Activated naive CD4-positive, alpha-beta T cell treated with anti-CD3 and anti-CD28 coated beads for 36 hours (primary cell): ENCODE data around the gene FUT4. TPM values are rescaled to one million over a fixed set of nuclear protein-coding genes. Genes with fewer than 3 reads are reported as not detected.
"Not testable (repeated sequence)": the region's sequence is repeated elsewhere in the genome, so short reads cannot be mapped to it uniquely, and the experiment has no call there.

Source experiments
- CTCF ChIA-PET: fragments of 350-600 bp; sonication (Branson Sonifier 250); formaldehyde crosslinking; loops from one replicate; lab custom pipeline; 2021; ENCODE audit warnings: antibody characterized with exemption; lab: Charles Lee
- DNase-seq: peaks from one replicate; pipeline ENCODE4 v3.0.0-alpha.2; 2020
- H3K27ac Mint-ChIP-seq: one replicate; pipeline ENCODE4 v1.8.0; 2021; ENCODE audit warnings: mild to moderate bottlenecking, mixed read lengths
- H3K27me3 Mint-ChIP-seq: one replicate; pipeline ENCODE4 v1.8.0; 2021; ENCODE audit warnings: low read depth, mixed read lengths
- H3K36me3 Mint-ChIP-seq: one replicate; pipeline ENCODE4 v1.8.0; 2021; ENCODE audit warnings: low read depth, mixed read lengths
- H3K4me1 Mint-ChIP-seq: one replicate; pipeline ENCODE4 v1.8.0; 2021; ENCODE audit warnings: low read depth, mixed read lengths
- H3K4me3 Mint-ChIP-seq: one replicate; pipeline ENCODE4 v1.8.0; 2021; ENCODE audit warnings: mild to moderate bottlenecking, moderate library complexity, mixed read lengths
- H3K9me3 Mint-ChIP-seq: one replicate; pipeline ENCODE4 v1.8.0; 2021; ENCODE audit warnings: mixed read lengths
- intact Hi-C: fragments of 100-400 bp; cut with micrococcal nuclease; formaldehyde crosslinking; loops from one replicate; pipeline ENCODE4 v1.15.1; 2023
- total RNA-seq, 2 experiments: library from RNA; stranded (reverse); gene quantifications; one replicate each; pipeline ENCODE4 v1.2.3, GENCODE V29; 2021

Gene FUT4, protein sequence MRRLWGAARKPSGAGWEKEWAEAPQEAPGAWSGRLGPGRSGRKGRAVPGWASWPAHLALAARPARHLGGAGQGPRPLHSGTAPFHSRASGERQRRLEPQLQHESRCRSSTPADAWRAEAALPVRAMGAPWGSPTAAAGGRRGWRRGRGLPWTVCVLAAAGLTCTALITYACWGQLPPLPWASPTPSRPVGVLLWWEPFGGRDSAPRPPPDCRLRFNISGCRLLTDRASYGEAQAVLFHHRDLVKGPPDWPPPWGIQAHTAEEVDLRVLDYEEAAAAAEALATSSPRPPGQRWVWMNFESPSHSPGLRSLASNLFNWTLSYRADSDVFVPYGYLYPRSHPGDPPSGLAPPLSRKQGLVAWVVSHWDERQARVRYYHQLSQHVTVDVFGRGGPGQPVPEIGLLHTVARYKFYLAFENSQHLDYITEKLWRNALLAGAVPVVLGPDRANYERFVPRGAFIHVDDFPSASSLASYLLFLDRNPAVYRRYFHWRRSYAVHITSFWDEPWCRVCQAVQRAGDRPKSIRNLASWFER
- total RNA-seq = 1 to 10 TPM; 2.8 to 2.9 TPM

DNA sequence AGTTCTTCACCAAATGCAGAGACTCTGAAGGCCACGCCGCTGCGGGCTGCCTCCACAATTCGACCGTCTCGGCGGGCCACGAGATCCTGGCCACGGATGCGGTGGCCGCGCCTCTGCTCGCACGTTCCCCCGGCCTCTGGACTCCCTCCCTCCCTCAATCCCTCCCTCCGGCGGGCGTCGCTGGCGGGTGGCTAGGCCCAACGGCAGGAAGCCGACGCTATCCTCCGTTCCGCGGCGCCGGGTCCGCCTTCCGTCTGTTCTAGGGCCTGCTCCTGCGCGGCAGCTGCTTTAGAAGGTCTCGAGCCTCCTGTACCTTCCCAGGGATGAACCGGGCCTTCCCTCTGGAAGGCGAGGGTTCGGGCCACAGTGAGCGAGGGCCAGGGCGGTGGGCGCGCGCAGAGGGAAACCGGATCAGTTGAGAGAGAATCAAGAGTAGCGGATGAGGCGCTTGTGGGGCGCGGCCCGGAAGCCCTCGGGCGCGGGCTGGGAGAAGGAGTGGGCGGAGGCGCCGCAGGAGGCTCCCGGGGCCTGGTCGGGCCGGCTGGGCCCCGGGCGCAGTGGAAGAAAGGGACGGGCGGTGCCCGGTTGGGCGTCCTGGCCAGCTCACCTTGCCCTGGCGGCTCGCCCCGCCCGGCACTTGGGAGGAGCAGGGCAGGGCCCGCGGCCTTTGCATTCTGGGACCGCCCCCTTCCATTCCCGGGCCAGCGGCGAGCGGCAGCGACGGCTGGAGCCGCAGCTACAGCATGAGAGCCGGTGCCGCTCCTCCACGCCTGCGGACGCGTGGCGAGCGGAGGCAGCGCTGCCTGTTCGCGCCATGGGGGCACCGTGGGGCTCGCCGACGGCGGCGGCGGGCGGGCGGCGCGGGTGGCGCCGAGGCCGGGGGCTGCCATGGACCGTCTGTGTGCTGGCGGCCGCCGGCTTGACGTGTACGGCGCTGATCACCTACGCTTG lies at the start of gene FUT4:
Gene FUT4, plus strand, starts transcription at position 227 of the 951 bp plus-strand sequence. Its CDS starts 213 bp downstream, at position 440.
- CTCF ChIA-PET = no interaction called here
- peaks cover 32% of the 10 kb centered on the region for H3K4me1 Mint-ChIP-seq
- intact Hi-C loops = loop anchor here (1.0 to 5.0 kb wide), 9 partner anchors 25 to 1798 kb away; partner anchors contain the start of genes ANKRD49, C11orf54, CWC15 and FAM76B
- peak within 1 kb of the TSS; percentile 98 for H3K27ac Mint-ChIP-seq
- H3K4me3 Mint-ChIP-seq = peak within 1 kb of the TSS; percentile 100
- no peaks in the 10 kb centered on the region for H3K27me3 Mint-ChIP-seq
- DNase-seq = peak; percentile 80
- peaks cover 2% of the 10 kb centered on the region for H3K36me3 Mint-ChIP-seq
- H3K9me3 Mint-ChIP-seq = no peaks in the 10 kb centered on the region

DNA sequence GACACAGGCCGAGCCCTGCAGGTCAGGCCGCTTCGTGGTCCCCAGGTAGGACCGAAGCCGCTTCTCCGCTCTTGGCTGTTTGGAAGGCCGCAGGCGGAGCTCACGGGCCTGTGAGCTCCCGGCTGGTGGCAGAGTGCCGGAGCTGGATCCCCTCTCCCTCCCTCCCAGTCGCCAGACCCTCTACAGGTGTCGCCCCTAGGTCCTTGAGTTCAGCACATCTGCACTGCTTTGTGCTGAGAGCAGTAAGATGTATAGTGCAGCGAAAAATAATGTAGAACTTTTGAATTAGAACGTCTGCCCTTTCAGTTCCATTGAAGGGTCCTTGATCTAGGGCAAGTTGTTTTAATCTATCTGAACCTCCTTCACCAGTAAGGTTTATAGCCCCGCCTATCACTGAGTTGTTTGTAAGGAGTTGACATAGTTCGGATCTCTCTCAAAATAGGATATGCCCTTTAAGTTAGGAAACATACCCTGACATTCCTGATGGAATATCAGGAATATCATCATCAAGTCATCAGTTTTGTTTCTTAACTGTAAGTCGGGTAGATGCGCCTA lies 49.5 kb upstream of the FUT4 start:
- CTCF ChIA-PET = interaction anchor here (0.7 kb wide), 1 partner anchor 20 kb away, joined by 5 read pairs; no protein-coding TSS in a partner anchor
- no peaks in the 10 kb centered on the region for H3K27me3 Mint-ChIP-seq
- peaks cover 18% of the 10 kb centered on the region for H3K36me3 Mint-ChIP-seq
- peak overlapping the region; percentile 95 for H3K27ac Mint-ChIP-seq
- no peaks in the 10 kb centered on the region for H3K9me3 Mint-ChIP-seq
- peak overlapping the region; percentile 93 for H3K4me3 Mint-ChIP-seq
- intact Hi-C loops = loop anchor here (5.0 kb wide), 4 partner anchors 478 to 1293 kb away; partner anchors contain the start of genes CEP295, CWC15, FAM76B and KDM4D
- DNase-seq = no peak
- H3K4me1 Mint-ChIP-seq = peaks cover 25% of the 10 kb centered on the region

DNA sequence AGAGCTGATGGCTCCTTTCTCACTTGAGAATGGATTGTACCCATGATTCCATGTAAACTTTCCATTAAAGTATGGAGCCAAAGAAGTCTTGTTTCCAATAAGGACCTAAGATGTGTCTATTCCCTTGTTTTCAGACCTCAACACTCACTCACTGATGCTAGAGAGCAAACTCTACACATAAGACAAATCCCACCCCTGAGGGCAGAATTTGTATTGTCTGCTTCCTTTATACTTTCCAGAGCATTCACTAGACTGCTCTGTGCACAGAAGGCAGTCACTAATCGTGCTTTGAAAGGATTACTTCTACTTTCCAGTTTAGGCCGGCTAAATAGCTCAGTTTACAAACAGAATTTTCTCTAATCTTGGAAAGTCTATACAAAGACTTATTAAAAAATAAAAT lies 43.5 kb upstream of the FUT4 start:
- DNase-seq = no peak
- Mint-ChIP-seq H3K36me3 (peaks cover 10% of the 10 kb centered on the region), H3K4me3 (no peak overlapping the region), H3K27me3 (no peaks in the 10 kb centered on the region), H3K4me1 (peaks cover 9% of the 10 kb centered on the region), H3K27ac (no peak overlapping the region), H3K9me3 (no peaks in the 10 kb centered on the region)
- intact Hi-C loops = loop anchor here (10.0 kb wide), 1 partner anchor 1555 kb away; no protein-coding TSS in a partner anchor
- CTCF ChIA-PET = no interaction called here

DNA sequence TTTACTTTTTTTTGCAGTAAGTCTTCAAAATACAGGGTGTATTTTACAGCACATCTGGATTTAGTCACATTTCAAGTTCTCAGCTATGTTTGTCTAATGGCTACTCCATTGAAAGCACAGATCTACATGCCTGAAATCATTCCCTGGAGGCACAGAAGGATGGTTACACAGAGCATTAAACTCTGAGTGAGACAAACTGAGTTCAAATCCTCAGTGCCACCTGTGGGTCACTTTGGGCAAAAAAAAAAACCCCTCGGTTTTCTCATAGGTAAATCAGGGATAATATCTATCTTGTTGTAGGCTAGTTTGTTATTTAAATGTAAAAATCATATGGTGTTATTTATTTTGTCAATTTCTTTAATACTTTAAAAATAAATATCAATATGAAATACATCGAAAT lies 42.2 kb upstream of the FUT4 start:
- Mint-ChIP-seq H3K4me1 (no peaks in the 10 kb centered on the region), H3K9me3 (no peaks in the 10 kb centered on the region)
- CTCF ChIA-PET = interaction anchor here (1.2 to 1.4 kb wide), 2 partner anchors 82 to 606 kb away, joined by 5 to 9 read pairs; no protein-coding TSS in a partner anchor

DNA sequence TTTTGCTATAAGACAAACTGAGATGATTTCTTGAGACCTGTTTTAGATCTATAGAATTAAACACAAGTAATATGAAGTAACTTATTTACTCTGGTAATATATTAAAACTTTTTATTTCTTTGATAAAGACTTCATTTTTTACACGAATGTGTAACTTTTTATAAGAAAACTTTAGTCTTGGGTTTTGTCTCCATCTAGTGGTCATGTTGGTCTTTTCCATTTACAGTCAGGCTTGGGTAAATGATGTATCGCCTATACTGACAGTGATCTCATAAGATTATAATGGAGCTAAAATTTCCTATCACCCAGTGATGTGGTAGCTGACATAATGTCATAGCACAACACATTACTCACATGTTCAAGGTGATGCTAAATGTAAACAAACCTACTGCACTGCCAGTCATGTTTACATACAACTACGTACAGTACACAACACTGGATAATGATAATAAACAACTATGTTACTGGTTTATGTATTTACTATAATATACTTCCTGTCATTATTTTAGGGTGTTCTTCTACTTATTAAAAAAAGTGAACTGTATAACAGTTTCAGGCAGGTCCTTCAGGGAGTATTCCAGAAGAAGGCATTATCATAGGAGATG lies 38.9 kb upstream of the FUT4 start:
- intact Hi-C loops = loop anchor here (1.0 to 10.0 kb wide), 6 partner anchors 179 to 1560 kb away; no protein-coding TSS in a partner anchor
- DNase-seq = no peak
- CTCF ChIA-PET = interaction anchor here (0.7 to 2.9 kb wide), 16 partner anchors 9 to 714 kb away, joined by 3 to 26 read pairs (median 4); no protein-coding TSS in a partner anchor
- Mint-ChIP-seq H3K27me3 (peaks cover 3% of the 10 kb centered on the region), H3K27ac (no peak overlapping the region), H3K36me3 (peaks cover 2% of the 10 kb centered on the region), H3K4me3 (no peak overlapping the region), H3K4me1 (no peaks in the 10 kb centered on the region), H3K9me3 (no peaks in the 10 kb centered on the region)

More for the DNA sequence above, 42.2 kb upstream of the FUT4 start:
- Mint-ChIP-seq H3K36me3 (peaks cover 10% of the 10 kb centered on the region), H3K4me3 (no peak overlapping the region), H3K27me3 (no peaks in the 10 kb centered on the region), H3K27ac (no peak overlapping the region)
- no peak for DNase-seq
- intact Hi-C loops = loop anchor here (10.0 kb wide), 1 partner anchor 1557 kb away; no protein-coding TSS in a partner anchor

DNA sequence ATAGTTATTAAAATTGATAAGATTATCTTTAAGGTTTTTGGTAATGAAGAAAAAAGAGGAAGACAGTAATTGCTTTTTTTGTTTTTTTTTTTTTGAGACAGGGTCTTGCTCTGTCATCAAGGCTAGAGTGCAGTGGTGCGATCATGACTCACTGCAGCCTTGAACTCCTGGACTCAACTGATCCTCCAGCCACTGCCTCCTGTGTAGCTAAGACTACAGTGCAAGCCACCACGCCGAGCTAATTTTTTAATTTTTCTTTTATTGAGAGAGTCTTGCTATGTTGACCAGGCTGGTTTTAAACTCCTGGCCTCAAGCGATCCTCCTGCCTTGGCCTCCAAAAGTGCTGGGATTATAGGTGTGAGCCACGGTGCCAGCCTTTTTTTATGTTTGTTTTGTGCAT lies 37.2 kb upstream of the FUT4 start:
- H3K27ac Mint-ChIP-seq, DNase-seq, H3K4me1 Mint-ChIP-seq, H3K27me3 Mint-ChIP-seq, H3K4me3 Mint-ChIP-seq, H3K36me3 Mint-ChIP-seq, H3K9me3 Mint-ChIP-seq: not testable (repeated sequence)
- intact Hi-C loops = loop anchor here (10.0 kb wide), 1 partner anchor 1562 kb away; no protein-coding TSS in a partner anchor
- CTCF ChIA-PET = interaction anchor here (0.6 to 1.2 kb wide), 4 partner anchors 9 to 723 kb away, joined by 3 to 5 read pairs (median 4); no protein-coding TSS in a partner anchor

DNA sequence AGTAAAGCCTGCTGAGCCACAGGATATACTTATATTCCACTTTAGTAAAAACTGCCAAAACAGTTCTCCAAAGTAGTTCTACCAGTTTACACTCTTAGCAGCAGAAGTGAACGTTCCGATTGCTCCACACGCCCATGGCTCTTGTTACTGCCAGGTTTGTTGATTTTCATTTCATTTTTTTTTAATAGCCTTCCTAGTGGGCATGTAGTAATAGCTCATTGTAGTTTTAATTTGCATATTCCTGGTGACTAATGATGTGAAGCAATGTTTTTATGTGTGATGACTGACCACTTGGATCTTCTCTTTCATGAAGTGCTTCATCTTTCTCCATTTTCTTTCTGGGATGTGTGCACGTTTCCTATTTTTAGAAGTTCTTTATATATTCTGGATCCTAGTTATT lies 36.2 kb upstream of the FUT4 start:
- CTCF ChIA-PET = interaction anchor here (0.9 to 1.2 kb wide), 2 partner anchors 14 to 1564 kb away, joined by 3 read pairs; no protein-coding TSS in a partner anchor
- H3K4me3 Mint-ChIP-seq = no peak overlapping the region
- DNase-seq = no peak
- intact Hi-C loops = loop anchor here (10.0 kb wide), 1 partner anchor 1563 kb away; no protein-coding TSS in a partner anchor
- H3K27ac Mint-ChIP-seq = no peak overlapping the region
- no peaks in the 10 kb centered on the region for H3K9me3 Mint-ChIP-seq
- peaks cover 5% of the 10 kb centered on the region for H3K4me1 Mint-ChIP-seq
- H3K27me3 Mint-ChIP-seq = peaks cover 13% of the 10 kb centered on the region
- H3K36me3 Mint-ChIP-seq = no peaks in the 10 kb centered on the region

DNA sequence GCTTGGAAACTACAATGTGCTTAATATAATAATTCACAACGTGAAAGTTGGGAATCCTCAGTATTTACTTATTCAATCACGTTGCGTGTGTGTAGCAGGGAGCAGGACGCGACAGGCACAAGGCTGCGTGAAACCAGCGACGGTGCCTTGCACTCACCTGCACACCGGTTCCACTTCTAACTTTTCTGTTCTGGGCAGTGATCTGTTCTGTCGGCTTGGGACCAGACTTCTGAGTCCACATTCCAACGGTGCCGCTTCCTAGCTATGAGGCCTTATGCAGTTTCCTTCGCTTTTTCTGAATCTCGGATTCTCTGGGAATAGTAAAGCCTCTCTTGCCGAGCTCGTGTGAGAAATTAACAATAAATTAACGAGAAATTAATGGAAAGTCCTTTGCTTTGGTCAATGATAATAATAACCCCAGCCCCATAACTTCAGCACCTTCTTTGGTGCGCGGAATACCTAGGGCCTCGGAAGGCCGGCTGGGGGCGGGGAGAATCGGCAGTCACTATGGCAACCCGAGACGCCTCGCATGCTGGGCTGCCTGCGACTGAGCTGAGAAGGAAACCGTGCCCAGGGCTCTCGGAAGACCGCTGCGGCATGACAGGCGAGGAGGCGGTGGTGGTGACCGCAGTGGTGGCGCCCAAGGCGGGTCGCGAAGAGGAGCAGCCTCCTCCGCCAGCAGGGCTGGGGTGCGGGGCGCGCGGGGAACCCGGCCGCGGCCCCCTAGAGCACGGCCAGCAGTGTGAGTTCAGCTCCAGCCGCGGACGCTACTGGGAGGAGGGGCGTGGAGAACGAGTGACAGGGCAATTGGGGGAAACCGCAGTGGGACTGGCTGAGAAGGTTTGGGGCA lies 31.6 kb upstream of the FUT4 start, which contains the start of gene C11orf97:
Gene C11orf97, plus strand, starts transcription at position 530 of the 850 bp plus-strand sequence. Its CDS starts 68 bp downstream, at position 598.
- Mint-ChIP-seq H3K4me3 (peak within 1 kb of the TSS; percentile 61), H3K9me3 (no peaks in the 10 kb centered on the region), H3K4me1 (peaks cover 7% of the 10 kb centered on the region), H3K36me3 (no peaks in the 10 kb centered on the region), H3K27me3 (peaks cover 18% of the 10 kb centered on the region), H3K27ac (no peak within 1 kb of the TSS)
- DNase-seq = peak; percentile 49
- CTCF ChIA-PET = interaction anchor here (0.6 to 1.9 kb wide), 3 partner anchors 34 to 107 kb away, joined by 3 to 10 read pairs (median 4); no protein-coding TSS in a partner anchor
- intact Hi-C loops = no loop called here

DNA sequence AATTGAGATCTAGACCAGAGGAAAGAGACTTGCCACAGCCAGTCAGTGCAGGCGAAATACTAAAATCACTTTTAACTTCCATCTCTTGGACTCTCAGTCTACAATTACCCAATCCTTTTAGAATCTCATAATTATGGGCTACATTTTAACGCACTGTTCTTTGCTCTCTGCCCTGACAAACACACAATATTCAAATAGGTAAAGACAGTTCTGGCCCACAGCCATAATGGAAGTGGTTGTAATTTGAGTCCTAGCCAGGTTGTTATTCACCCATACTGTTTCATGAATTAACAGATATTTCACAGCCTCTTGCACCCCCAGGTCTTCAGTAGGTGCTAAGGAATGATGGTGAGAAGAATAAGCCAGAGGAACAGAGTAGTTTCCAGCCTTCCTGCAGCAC lies 30.6 kb upstream of the FUT4 start:
- Mint-ChIP-seq H3K9me3 (no peaks in the 10 kb centered on the region), H3K27ac (no peak overlapping the region), H3K4me1 (peaks cover 7% of the 10 kb centered on the region), H3K27me3 (peaks cover 18% of the 10 kb centered on the region), H3K4me3 (no peak overlapping the region), H3K36me3 (no peaks in the 10 kb centered on the region)
- intact Hi-C loops = no loop called here
- CTCF ChIA-PET = interaction anchor here (0.6 to 1.9 kb wide), 3 partner anchors 12 to 90 kb away, joined by 3 to 10 read pairs (median 4); no protein-coding TSS in a partner anchor
- DNase-seq = no peak

DNA sequence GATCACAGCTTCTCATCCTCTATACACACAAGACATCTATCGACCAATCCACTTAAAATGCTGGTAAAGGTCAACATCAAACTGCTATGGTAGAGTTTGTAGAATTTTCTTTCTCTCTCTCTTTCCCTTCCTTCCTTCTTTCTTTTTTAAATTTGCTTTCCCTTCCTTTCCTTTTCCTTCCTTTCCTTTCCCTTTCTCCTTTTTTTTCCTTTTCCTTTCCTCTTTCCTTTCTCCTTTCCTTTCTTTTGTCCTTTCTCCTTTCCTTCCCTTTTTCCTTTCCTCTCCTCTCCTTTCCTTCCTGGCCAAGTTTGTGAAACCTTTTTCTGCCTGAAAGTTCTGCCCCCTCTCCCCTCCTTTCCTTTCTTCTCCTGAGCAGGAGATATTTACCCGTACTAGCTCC lies 28.3 kb upstream of the FUT4 start:
- intact Hi-C loops = loop anchor here (5.0 kb wide), 2 partner anchors 247 to 362 kb away; no protein-coding TSS in a partner anchor
- no peak for DNase-seq
- Mint-ChIP-seq H3K9me3 (no peaks in the 10 kb centered on the region), H3K27ac (no peak overlapping the region), H3K4me3 (no peak overlapping the region), H3K27me3 (peaks cover 15% of the 10 kb centered on the region), H3K36me3 (no peaks in the 10 kb centered on the region), H3K4me1 (peaks cover 7% of the 10 kb centered on the region)
- CTCF ChIA-PET = interaction anchor here (1.1 kb wide), 1 partner anchor 10 kb away, joined by 3 read pairs; no protein-coding TSS in a partner anchor
